ENCODE results near the gene HNRNPLL. TPM values are rescaled to one million over a fixed set of nuclear protein-coding genes. Genes with fewer than 3 reads are reported as not detected.

The HNRNPLL gene
- total RNA-seq, 1 donor from 2014 or later = 39.0 TPM

DNA sequence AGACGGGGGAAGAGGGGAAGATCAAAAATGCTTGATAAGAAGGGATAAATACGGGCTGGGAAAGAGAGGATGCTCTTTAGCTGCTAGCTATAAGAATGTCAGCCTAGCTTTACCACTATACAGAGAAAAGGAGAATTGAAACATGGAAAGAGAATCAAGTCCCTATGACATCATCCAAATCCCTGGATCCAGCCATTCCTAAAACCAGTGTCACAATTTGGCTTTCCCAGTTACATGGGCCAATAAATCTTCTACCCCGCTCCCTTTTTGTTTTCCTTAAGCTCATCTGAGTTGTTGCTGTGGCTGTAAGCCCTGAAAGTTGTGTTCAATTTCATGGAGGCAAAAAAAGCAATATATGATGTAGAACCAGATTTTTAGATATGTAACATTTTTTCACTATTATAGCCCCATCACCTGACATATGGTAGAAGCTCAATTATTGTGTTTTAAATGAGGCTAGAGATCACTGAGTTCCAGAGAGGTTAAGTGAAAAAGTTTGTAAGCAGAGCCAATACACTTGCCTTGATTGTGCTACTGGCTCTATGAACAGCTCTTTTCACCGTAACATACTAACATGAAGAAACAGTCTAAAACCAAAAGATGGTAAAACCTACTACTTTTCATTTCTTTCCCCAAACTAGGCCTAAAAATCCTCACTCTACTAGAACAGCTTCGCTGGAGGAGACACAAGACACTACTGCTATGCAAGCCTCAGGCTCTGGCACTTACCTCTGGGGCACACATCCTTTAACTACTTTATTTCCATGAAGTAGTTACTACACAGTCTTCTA, 4.3 kb downstream of the HNRNPLL start:
- no peak for DNase-seq (ENCODE audit: low spot score)

DNA sequence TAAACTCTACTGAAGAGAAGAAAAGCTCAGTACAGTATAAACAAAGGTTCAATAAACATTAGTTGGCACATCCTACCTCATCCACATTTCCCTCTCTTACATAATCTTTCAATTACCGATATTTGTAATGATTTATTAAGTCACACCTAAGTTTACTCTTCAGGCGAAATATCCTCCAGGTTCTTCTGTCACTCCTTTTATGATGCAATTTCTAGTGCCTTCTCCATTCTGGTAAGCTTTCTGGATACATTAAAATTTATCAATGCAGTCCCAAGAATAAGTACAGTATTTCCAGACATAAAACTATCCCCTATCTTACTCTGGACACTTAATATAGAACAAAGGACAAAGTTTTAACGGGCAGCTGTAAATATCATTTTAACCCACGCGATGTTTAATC, 5.6 kb downstream of the HNRNPLL start:
- DNase-seq (ENCODE audit: low spot score) = no peak

DNA sequence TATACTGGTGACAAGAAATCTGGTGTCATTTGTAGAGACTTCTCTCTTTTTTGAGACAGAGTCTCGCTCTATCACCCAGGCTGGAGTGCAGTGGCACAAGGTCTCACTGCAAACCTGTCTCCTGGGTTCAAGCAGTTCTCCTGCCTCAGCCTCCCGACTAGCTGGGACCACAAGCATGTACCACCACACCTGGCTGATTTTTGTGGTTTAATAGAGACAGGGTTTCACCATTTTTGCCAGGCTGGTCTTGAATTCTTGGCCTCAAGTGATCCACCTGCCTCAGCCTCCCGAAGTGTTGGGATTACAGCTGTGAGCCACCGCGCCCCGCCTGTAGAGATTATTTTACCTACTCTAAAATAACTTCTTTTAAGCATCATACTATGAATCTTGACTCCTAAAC, 6.5 kb downstream of the HNRNPLL start:
- DNase-seq (ENCODE audit: low spot score) = no peak

DNA sequence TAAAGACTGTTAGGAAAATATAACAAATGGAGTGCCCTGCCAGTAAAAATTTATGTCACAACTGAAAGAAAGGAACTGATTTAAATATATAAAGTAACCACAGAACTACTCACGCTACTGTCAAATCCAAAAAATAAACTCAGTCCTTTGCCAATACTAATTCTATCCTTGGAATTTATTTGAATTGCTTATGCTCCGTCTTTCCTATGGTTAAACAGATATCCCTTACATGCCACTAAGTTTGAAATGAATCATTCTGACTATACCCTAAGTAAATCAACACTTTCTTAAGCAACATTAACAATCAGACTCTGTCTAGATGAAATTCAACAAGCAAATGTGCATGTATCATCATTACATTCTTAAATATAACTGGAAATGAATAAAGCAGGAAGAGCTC, 9.8 kb downstream of the HNRNPLL start:
- no peak for DNase-seq (ENCODE audit: low spot score)

DNA sequence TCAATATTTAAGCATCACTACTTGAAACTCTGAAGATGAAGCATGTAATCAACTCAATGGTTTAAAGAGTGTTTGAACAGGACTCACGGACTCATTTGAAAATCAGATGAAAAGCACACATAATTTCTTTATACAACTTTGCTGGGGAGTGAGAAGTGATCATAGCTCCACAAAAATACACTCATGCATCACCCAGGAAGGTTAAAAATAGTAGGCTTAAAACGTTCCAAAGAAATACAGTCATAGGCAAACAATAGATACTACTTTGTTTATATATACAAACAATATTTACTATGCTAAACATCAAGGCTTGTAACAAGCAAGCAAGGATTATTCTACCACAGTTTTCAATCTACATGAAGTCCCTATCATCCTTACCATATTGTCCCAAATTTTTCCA, 11.6 kb downstream of the HNRNPLL start:
- DNase-seq (ENCODE audit: low spot score) = no peak

DNA sequence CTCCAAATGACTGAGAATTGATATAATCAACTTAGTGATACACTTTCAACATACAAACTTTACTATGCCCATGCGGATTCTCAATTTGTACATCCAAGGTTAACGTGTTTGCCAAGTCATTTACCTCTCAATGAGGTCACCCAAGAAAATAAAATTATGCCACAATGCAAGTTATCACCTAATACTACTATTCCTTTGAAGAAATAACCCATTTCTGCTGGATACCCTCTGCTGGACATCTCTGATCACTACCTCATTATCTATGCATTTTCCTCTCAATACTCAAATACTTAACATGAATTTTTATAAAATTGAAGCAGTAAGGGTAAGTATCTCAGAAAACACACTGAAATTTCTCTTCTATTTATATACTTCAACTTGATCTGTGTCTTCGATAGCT, 12.7 kb downstream of the HNRNPLL start:
- DNase-seq (ENCODE audit: low spot score) = no peak

DNA sequence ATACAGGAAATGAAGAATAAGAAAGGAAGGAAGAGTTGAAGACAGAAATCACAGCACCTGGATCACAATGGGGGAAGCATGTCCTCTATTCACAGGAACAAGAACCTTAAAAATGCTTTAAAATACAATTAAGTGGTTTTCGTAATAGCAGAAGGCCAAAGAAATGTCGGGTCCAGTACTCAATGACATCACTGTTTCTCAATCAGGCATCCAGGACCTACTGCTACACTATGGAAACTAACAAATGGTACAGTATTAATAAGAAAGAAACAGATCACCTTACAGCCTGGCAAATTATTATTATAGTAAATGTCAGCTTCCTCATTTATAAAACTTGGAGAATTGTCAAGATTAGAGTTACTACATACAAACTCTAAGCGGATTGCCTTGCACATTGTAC, 15.8 kb downstream of the HNRNPLL start:
- DNase-seq (ENCODE audit: low spot score) = no peak

DNA sequence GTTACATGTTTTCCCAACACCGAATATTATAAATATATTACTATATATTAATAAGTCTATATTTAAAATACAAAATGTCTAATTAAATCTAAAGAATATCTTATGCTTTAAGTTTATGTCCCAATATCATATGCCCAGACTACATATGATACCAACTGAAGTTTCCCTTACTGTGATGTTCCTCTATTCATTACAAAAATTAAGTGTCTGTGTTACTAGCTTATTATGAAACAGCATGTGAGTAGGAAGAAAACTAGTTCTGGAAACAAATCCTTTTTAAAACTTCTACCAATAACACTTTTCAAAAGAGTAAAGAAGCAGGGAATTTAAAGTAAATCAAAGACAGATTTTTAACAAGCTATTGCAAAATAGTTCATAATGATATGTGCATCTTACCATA, 17.8 kb downstream of the HNRNPLL start:
- no peak for DNase-seq (ENCODE audit: low spot score)

DNA sequence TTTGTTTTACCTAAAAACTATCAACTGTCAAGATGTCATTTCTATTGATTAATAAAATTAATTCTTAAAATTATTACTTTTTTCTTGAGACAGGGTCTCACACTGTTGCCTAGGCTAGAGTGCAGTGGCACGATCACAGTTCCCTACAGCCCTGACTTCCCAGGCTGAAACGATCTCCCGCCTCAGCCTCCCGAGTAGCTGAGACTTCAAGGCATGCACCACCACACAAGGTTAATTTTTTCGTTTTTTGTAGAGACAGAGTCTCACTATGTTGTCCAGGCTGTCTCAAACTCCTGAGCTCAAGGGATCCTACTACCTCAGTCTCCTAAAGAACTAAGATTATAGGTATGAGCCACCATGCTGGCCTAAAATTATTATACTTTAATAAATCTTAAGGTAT, 18.7 kb downstream of the HNRNPLL start:
- no peak for DNase-seq (ENCODE audit: low spot score)

DNA sequence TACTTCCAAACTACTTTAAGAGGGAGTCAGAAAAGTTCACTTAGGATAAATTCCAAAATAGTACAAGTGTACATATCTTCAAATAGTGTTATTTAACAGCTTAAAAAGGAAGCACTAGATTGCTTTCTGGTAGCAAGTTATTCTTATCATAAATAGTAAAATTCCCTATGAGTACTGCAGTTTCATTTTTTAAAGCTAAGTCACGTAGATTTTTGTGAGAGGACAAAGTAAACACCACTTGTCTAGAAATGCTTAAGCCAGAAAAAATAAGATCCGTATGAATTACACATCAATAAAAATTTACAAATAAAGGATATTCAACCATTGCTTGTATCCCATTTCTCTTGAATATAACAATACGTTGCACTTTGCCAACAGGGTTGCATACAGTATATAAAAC, 19.2 kb downstream of the HNRNPLL start:
- no peak for DNase-seq (ENCODE audit: low spot score)

DNA sequence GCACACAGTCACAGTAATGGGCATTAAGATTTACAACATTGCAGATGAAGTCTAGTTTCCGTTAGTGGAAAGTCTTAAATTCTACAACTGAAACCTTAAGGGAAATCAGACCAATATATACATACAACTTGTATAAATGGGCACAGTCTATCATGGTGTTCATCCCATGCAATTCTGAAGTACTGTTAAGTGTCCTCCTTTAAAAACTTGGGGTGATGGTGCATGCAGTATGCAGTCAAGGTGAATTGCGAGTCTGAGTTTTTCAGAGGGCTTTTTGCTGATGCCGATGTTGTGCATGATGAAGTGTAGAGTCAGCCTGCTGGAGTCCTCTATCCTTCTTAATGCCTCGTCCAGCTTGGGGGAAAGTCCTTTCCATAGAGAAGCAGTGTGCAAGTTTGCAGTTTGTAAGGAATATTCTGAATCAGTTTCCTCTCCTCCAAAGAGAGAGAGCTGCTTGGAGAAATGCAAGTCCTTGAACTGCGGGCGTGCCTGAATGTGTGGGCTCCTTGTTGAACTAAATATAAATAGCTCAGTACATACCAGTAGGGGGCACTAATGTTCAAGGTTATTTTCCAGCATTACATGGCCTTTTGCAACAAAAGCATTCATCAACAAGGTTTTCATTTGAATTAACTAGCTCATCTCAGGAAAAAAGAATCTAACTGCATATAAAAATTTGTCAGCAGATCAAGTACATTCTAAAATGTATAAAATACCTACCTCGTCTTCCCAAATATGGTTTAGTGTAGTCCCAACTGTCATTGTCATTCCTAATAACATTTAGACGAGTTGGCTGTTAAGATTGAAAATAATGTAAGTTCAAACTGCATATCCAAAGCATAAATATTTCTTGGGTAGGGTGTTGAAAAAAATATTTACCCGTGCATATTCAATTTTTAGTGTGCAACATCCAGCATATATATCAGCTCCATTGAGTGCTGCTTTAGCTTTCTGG, 21.3 kb downstream of the HNRNPLL start:
- DNase-seq (ENCODE audit: low spot score) = no peak

DNA sequence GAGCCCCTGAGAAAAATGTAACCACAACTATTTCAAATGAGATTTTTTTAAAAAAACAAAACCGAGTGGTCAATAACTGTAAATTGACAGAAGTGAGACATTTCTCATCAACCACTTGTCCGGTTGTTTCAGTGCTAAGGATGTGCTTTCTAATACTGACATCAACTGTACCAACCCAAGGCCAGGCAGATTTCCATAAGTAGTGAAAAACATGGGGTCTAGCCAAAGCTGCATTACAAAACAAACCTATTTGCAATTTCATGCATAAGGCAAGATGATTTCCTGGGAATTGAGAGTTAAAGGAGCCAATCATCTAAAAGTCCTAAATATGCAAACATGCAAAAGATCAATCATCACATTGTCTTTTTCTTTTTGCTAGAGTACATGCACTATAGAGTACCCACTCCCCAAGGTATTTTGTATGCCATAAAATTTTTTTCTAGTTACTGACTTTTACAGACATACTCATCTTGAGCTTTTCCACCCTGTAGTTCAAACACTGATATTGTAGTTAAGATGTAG, 22.6 kb downstream of the HNRNPLL start:
- DNase-seq (ENCODE audit: low spot score) = no peak

DNA sequence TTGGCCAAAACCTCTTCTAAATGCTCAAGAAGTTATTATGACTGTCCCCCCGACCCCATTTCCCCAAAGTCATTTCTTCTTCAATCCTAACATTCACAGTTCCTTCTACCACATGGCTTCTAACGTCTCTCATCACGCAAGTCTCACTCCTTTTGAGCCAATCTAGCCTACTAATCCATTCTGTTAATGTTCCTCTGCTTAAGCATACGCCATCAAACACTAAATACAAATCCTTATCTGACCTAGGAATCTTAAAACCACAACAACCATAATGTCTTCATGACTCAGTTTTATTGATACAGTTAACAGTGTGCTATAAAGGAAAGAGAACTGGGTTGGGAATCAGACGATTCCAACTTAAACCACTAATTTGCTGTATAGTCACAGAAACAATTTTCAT, 23.9 kb downstream of the HNRNPLL start:
- no peak for DNase-seq (ENCODE audit: low spot score)

DNA sequence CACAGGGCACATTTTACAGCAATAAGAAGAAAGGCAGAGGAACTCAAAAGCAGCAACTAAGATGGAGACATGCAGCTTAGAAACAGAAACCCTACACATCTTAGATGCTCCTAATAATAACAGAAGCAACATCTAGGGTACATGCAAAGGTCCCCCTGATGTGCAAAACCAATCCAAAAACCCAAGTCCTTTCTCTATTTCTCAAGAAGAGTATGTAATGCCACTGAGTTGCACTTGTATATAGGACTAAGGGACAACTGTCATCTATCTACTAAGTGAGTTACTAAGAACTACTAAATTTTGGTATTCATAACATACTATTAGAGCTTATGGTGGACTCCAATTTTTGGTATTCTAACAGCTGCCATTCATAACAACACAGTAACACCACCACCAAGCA, 28.4 kb downstream of the HNRNPLL start:
- no peak for DNase-seq (ENCODE audit: low spot score)

DNA sequence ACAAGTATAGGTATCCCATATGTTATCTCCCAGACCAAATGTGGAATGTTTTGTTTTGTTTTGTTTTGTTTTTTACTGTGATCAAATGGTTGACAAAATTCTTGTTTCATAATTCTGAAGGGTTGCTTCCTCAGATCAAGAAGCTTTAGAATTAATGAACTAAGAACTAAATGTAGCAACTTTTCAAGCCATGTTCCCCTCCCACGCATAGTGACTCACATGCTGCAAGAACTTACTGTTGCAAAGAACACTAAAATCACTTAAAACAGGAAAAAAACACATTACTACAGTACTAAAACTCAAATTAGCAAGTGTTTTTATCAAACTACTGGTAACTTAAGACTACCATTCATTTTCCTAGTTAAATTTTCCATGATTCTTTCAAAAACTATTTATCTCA, 30.6 kb downstream of the HNRNPLL start:
- DNase-seq (ENCODE audit: low spot score) = no peak

DNA sequence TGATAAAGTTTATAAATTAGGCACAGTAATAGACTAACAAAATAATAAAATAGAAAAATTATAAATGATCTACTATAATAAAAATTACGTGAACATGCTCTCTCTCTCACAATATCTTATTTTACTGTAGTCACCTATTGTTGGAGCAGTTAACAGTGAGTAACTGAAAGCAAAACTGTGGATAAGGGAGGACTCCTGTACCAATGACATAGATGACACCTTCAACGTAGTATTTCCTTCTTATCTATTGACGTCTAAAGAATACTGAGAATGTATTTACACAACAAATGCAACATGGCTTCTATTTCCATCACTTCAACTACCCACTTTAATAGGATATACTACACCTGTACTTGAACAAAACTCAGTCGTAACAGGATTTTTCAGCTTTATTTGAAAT, 31.5 kb downstream of the HNRNPLL start:
- no peak for DNase-seq (ENCODE audit: low spot score)

DNA sequence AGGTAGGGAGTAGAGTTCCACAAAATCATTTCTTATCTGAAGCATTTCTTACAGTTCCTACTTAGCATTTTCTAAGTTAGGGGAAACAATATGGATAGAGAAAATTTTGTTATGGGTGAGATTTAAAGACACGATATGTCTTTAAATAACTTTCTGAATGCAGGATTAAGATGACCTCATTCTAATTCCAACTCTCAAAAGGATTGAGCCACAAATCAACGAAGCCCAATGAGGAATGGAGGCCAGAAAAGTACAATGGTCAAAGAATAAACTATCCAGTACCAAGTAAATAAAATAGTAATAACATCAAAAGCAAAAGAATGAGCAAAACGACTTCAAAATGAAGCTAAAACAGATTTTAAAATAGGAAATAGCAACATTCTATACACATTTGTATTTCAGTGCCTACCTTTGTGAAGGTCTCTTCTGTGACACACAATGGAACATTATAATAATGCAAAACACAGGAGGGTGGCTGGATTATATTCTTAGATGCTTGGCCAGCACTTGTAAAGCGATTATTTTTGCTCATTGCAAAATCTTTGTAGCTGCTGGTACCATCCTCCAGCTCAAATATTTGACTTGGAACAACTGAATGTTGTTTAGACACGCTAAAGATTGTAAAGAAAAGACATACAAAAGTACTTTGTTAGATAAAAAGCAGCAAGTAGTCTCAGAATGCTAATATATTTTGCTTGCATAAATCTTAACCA, 33.8 kb downstream of the HNRNPLL start:
- DNase-seq (ENCODE audit: low spot score) = no peak

DNA sequence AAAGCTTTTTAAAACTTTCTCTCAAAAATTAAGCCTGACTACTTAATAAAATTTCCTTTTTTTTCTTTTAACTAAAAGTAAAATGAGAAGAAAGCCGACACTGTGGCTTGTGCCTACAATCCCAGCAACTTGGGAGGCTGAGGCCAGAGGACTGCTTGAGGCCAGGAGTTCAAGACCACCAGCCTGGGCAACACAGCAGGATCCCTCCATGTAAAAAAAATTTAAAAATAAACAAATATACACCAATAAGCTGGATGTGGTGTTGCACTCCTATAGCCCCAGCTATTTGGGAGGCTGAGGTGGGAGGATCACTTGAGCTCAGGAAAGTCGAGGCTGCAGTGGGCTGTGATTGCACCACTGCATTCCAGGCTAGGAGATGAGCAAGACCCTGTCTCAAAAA, 37.4 kb downstream of the HNRNPLL start:
- DNase-seq (ENCODE audit: low spot score) = no peak

DNA sequence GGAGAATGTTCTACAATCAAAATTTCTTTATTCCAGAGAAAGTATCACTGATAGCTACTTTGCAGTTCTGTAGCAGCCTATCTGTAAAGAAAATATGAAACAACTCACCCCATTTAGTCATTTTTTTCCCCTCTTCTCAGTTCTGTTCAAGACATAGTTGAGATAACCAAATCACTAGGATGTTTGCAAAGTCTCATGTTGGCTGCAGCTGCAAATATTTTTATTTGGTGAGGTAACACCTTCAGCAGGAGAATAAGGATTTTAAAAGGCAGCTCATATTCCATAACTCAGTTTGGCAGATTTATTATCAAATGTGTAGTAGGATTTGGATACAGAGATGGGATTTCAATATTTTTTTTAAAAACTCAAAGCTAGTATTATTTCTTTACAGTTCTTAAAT, 41.0 kb downstream of the HNRNPLL start:
- DNase-seq (ENCODE audit: low spot score) = no peak

DNA sequence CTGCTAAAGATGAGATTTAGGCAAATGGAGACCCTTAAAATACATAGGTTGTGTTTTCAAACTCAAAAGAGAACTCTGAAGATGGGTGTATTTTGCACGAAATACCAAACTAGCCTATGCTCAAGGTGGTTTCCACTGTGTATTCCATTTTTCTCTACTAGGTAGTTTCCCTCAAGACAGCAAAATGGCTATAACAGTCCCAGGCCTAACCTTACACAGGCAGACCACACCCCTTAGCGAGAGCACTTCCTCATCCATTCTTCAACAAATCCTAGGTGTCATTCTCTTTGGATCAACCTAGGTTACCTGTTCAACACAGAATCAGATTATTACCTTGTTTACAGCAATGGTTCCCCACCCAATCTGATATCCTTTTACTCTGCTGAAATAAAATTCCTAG, 42.6 kb downstream of the HNRNPLL start:
- no peak for DNase-seq (ENCODE audit: low spot score)

DNA sequence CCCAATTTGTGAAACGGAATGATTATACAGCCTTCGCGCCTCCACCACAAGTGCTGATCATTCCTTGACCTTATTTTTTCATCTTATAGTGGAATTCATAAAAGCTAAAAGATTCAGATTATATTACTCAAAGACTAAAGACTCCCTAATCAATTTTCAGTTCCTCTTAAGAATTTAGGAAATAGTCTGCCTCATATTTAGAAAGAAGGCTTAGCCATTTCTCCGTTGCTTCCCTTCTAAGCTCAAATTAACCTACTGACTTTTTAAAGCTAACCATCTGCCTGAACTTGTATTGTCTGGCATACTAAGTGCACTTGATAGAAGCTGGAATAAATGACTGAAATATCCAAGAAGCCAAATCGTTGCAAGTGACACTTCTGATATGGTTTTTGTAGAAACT, 44.7 kb downstream of the HNRNPLL start:
- DNase-seq (ENCODE audit: low spot score) = no peak

DNA sequence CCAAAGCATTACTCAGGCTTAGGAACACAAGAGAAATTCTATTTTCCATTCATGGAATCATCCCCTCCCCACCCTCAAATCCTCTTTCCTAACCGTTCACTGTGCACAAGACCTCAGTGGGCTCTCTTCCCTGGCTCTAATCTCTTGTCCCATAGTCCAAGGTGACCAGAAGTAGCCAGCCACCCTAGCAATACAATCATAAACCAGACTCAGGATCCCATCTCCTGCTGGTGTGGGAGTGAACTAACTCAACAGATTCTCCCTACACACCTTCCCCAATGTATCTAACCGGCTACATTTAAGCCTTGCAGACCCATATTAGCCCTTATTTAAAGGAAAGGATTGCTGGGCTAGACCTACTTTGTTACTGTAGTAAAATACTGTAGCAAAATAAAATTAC, 45.5 kb downstream of the HNRNPLL start:
- DNase-seq (ENCODE audit: low spot score) = no peak

Data from mesenteric fat pad (tissue), 1 donor.